Gastrocnemius medialis (tissue), 4 donors: ENCODE measurements around the gene CCDC9B. TPM values are rescaled to one million over a fixed set of nuclear protein-coding genes. Genes with fewer than 3 reads are reported as not detected.

Experiments used
- ATAC-seq, 2 donors: fragments of 150-250 bp; one replicate each; pipeline ENCODE4 v1.9.1; 2016
- DNase-seq, 2 donors: peaks; one replicate each; pipeline ENCODE4 v3.0.0-alpha.2; 2019
- H3K27ac ChIP-seq, 4 donors: fragments of 200-600 bp; sonication (generic); 1 replicate in 1 of 4; 2 replicates in 3 of 4; pipeline ENCODE4 v1.5.1; 2016 to 2018; ENCODE audit warnings: mild to moderate bottlenecking in 2 of 4, moderate library complexity in 1 of 4
- H3K27me3 ChIP-seq, 3 donors: fragments of 200-600 bp; sonication (generic) in 2 of 3; 1 replicate in 1 of 3; 2 replicates in 2 of 3; pipeline versions ENCODE4 v1.5.1 to v1.6.0; 2016 to 2019; ENCODE audit warnings: mild to moderate bottlenecking in 1 of 3, moderate library complexity in 1 of 3
- H3K36me3 ChIP-seq, 2 donors: fragments of 200-600 bp; sonication (generic) in 1 of 2; one replicate each; pipeline ENCODE4 v1.5.1; 2017 to 2018
- H3K4me1 ChIP-seq, 2 donors: fragments of 200-600 bp; sonication (generic) in 1 of 2; one replicate each; pipeline ENCODE4 v1.5.1; 2016 to 2017; ENCODE audit warnings: mild to moderate bottlenecking in 2 of 2
- H3K4me3 ChIP-seq, 4 donors: fragments of 200-600 bp; sonication (generic) in 3 of 4; 1 replicate in 1 of 4; 2 replicates in 3 of 4; pipeline ENCODE4 v1.5.1; 2016 to 2019; ENCODE audit warnings: mild to moderate bottlenecking in 2 of 4
- H3K9me3 ChIP-seq, 3 donors: fragments of 200-600 bp; sonication (generic) in 2 of 3; 1 replicate in 1 of 3; 2 replicates in 2 of 3; pipeline ENCODE4 v1.5.1; 2016 to 2019
- POLR2A ChIP-seq, 2 donors: fragments of 450-650 bp; IDR thresholded peaks; one replicate each; pipeline ENCODE4 v1.6.1; 2017; ENCODE audit warnings: antibody characterized with exemption in 2 of 2, mild to moderate bottlenecking in 2 of 2, moderate library complexity in 2 of 2
- in situ Hi-C, 4 donors: fragments of 200-750 bp; cut with MboI; loops; one replicate each; pipeline versions ENCODE4 v1.15.0 to v1.8.0; 2017; ENCODE audit warnings: low sequenced_read_pairs in 4 of 4
- intact Hi-C: fragments of 100-400 bp; cut with DNase I; formaldehyde crosslinking; loops from one replicate; pipeline ENCODE4 v1.15.1; 2023; ENCODE audit warnings: low total_unique reads
- total RNA-seq, 4 donors: library from RNA; depleted of rRNA; stranded (reverse); fragments of >200 nt; gene quantifications; one replicate each; pipeline versions ENCODE4 v1.1.0 to v1.2.3, GENCODE V29; 2016
- TF ChIP-seq, protein P1 (sequence below), 5 experiments: fragments of 450-650 bp in 3 of 5; fragments of 200-600 bp in 2 of 5; sonication (generic) in 2 of 5; IDR thresholded peaks in 4 of 5; conservative IDR thresholded peaks in 1 of 5; 1 replicate in 4 of 5; 2 replicates in 1 of 5; pipeline ENCODE4 v1.5.1; 2016 to 2019; ENCODE audit warnings: antibody characterized with exemption in 5 of 5, mild to moderate bottlenecking in 3 of 5, moderate library complexity in 3 of 5

The CCDC9B gene
- total RNA-seq, 4 donors from 2014 or later: 14.4 to 55.1 (median 20.5) TPM

DNA sequence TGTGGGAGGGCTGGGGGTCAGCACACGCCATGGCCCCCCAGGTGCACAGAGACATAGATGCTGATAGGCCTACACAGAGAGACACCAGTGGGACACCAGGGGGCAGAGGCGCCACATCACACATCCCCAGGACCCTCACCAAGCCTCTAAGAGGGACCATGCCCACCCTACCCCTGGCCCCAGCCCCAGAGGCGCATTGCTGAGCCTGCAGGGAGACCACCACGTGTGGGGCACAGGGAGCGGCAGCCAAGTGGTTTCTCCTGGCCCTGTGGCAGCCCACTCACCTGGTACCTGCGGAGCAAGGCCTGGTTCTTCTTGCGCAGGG, 1.2 kb downstream of the CCDC9B start:
- ATAC-seq (no peak), DNase-seq (no peak)
- intact Hi-C loops (loop anchor here (1.0 kb wide), 1 partner anchor 16 kb away; the partner anchor contains the start of gene INAFM2), in situ Hi-C loops (no loop called here)
- no peaks in the 10 kb centered on the region for H3K9me3 ChIP-seq
- H3K36me3 ChIP-seq: peaks cover 0 to 18% of the 10 kb centered on the region in 2 donors
- no peaks in the 10 kb centered on the region for H3K27me3 ChIP-seq
- H3K4me1 ChIP-seq: peaks cover 63 to 74% of the 10 kb centered on the region in 2 donors
- H3K27ac ChIP-seq: peak overlapping the region; percentile 98 to 100 (median 99)
- peak overlapping the region; percentile 54 to 70 (median 68) for H3K4me3 ChIP-seq
- TF ChIP-seq, protein P1, sequence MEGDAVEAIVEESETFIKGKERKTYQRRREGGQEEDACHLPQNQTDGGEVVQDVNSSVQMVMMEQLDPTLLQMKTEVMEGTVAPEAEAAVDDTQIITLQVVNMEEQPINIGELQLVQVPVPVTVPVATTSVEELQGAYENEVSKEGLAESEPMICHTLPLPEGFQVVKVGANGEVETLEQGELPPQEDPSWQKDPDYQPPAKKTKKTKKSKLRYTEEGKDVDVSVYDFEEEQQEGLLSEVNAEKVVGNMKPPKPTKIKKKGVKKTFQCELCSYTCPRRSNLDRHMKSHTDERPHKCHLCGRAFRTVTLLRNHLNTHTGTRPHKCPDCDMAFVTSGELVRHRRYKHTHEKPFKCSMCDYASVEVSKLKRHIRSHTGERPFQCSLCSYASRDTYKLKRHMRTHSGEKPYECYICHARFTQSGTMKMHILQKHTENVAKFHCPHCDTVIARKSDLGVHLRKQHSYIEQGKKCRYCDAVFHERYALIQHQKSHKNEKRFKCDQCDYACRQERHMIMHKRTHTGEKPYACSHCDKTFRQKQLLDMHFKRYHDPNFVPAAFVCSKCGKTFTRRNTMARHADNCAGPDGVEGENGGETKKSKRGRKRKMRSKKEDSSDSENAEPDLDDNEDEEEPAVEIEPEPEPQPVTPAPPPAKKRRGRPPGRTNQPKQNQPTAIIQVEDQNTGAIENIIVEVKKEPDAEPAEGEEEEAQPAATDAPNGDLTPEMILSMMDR (IDR thresholded peaks at IDR 0.05 in 4 of 5, conservative IDR thresholded peaks at IDR 0.05 in 1 of 5): peak in 2 of 5 experiments; percentile 21 to 33
- no peak for TF ChIP-seq POLR2A (IDR thresholded peaks at IDR 0.05)

DNA sequence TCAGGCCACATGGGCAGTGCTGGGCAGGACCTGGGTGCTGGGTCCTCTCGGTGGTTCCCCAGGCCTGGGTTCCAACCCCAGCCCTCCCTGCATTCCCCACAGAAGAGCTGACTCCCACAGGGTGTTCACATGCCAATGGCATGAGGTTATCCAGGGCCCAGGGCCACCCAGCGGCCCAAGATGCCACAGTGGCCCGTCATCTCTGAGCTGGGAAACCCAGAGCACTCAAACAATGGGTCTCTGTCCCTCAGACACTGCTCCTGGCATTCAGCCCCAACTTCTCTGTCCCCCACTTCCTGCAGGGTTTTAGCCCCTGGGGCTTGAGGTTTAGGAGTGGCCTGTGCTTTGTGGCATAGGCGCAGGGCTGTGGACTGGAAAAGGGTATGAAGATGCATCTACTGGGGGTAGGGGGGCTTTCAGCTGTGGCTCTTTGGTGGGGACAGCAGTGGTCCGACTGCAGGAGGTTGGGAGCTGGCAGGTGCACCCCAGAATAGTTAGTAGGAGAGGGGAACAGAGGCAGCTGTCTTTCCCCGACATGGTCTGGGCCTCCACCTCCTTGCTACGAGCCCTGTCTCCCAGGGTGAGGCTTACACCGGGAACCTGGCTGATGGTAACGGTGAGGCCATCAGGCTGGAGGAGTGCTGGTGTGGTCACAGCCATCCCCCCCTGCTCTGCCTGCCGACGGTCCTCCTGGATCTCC, 1.7 kb downstream of the CCDC9B start:
- DNase-seq (peak in 1 of 2 donors; percentile 67), ATAC-seq (peak; percentile 23 to 24)
- H3K4me1 ChIP-seq: peaks cover 68 to 79% of the 10 kb centered on the region in 2 donors
- intact Hi-C loops: loop anchor here (1.0 kb wide), 1 partner anchor 16 kb away; the partner anchor contains the start of gene INAFM2
- peaks cover 0 to 18% of the 10 kb centered on the region in 2 donors for H3K36me3 ChIP-seq
- peak overlapping the region; percentile 54 to 70 (median 68) for H3K4me3 ChIP-seq
- in situ Hi-C loops: no loop called here
- H3K27ac ChIP-seq: peak overlapping the region; percentile 98 to 100 (median 99)
- H3K27me3 ChIP-seq: no peaks in the 10 kb centered on the region
- no peak for TF ChIP-seq POLR2A (IDR thresholded peaks at IDR 0.05)
- TF ChIP-seq, protein P1 (IDR thresholded peaks at IDR 0.05 in 4 of 5, conservative IDR thresholded peaks at IDR 0.05 in 1 of 5): no peak
- no peaks in the 10 kb centered on the region for H3K9me3 ChIP-seq

DNA sequence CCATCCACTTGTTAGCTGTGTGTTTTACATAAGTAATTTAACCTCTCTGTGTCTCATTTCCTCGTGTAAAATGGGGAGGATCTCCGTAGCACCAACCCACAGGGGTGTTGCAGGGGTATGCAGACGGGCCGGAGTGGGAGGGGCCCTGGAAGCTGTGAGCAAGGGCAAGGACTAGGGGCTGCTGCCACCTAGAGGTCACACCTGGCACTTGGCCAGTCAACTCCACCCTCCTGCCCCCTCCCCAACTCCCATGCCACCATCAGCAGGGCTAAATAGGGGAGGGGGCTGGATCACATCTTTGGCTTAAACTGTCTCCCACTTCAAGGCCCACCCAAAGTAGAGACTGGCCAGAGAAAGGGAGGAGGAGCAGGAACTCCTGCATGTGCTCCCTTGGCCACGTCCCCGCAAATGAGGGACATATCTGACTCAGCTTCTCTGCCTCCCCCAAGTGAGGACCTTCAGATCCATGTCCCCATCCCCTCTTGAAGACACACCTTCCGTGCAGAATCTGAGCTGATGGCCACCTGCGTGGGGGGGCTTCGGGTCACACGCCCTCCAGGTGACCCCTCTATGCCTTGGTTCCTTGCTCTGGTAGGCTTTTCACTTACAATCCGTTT, 2.6 kb downstream of the CCDC9B start:
- H3K27me3 ChIP-seq: no peaks in the 10 kb centered on the region
- in situ Hi-C loops (no loop called here), intact Hi-C loops (no loop called here)
- ATAC-seq (no peak), DNase-seq (peak; percentile 41 to 64)
- TF ChIP-seq POLR2A (IDR thresholded peaks at IDR 0.05): no peak
- TF ChIP-seq, protein P1 (IDR thresholded peaks at IDR 0.05 in 4 of 5, conservative IDR thresholded peaks at IDR 0.05 in 1 of 5): peak; percentile 21 to 76 (median 61)
- H3K27ac ChIP-seq: peak overlapping the region; percentile 98 to 100 (median 99)
- H3K36me3 ChIP-seq: peaks cover 0 to 18% of the 10 kb centered on the region in 2 donors
- peaks cover 68 to 80% of the 10 kb centered on the region in 2 donors for H3K4me1 ChIP-seq
- peak overlapping the region in 1 of 4 donors; percentile 70 for H3K4me3 ChIP-seq
- no peaks in the 10 kb centered on the region for H3K9me3 ChIP-seq

DNA sequence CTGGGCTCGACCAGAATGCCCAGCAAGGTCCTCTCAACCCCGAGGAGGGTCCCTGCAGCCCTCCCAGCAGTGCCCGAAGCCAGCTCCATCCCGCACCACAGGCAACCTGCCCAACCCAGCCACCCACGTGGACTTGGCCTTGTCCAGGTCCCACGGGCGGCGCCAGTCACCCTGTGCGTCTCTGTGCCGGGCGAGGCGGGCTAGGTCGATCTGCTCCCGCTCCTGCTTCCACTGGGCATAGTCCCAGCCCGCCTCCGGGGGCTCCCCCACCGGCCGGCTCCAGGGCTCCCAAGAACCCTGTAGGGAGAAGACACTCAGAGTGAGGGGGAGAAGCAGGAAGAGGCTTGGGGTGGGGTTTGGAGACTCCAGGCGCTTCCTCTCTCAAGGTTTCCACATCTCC, 3.1 kb downstream of the CCDC9B start:
- peaks cover 68 to 85% of the 10 kb centered on the region in 2 donors for H3K4me1 ChIP-seq
- DNase-seq: no peak
- no peaks in the 10 kb centered on the region for H3K27me3 ChIP-seq
- no peaks in the 10 kb centered on the region for H3K9me3 ChIP-seq
- intact Hi-C loops: no loop called here
- TF ChIP-seq POLR2A (IDR thresholded peaks at IDR 0.05): no peak
- TF ChIP-seq, protein P1 (IDR thresholded peaks at IDR 0.05 in 4 of 5, conservative IDR thresholded peaks at IDR 0.05 in 1 of 5): no peak
- H3K27ac ChIP-seq: peak overlapping the region; percentile 98 to 100 (median 99)
- H3K36me3 ChIP-seq: peaks cover 0 to 18% of the 10 kb centered on the region in 2 donors
- no peak overlapping the region for H3K4me3 ChIP-seq
- ATAC-seq: no peak
- in situ Hi-C loops: no loop called here
